Gastrocnemius medialis (tissue), 4 donors: ENCODE results near the gene DDR1. TPM values are rescaled to one million over a fixed set of nuclear protein-coding genes. Genes with fewer than 3 reads are reported as not detected.
A peak's percentile ranks its signal among the peaks of the same experiment; 100 is the strongest.
"Not testable (repeated sequence)": the region's sequence is repeated elsewhere in the genome, so short reads cannot be mapped to it uniquely, and the experiment has no call there.

Source experiments
- ATAC-seq, 2 donors: fragments of 150-250 bp; one replicate each; pipeline ENCODE4 v1.9.1; 2016
- DNase-seq, 2 donors: peaks; one replicate each; pipeline ENCODE4 v3.0.0-alpha.2; 2019
- H3K27ac ChIP-seq, 4 donors: fragments of 200-600 bp; sonication (generic); 1 replicate in 1 of 4; 2 replicates in 3 of 4; pipeline ENCODE4 v1.5.1; 2016 to 2018; ENCODE audit warnings: mild to moderate bottlenecking in 2 of 4, moderate library complexity in 1 of 4
- H3K27me3 ChIP-seq, 3 donors: fragments of 200-600 bp; sonication (generic) in 2 of 3; 1 replicate in 1 of 3; 2 replicates in 2 of 3; pipeline versions ENCODE4 v1.5.1 to v1.6.0; 2016 to 2019; ENCODE audit warnings: mild to moderate bottlenecking in 1 of 3, moderate library complexity in 1 of 3
- H3K36me3 ChIP-seq, 2 donors: fragments of 200-600 bp; sonication (generic) in 1 of 2; one replicate each; pipeline ENCODE4 v1.5.1; 2017 to 2018
- H3K4me1 ChIP-seq, 2 donors: fragments of 200-600 bp; sonication (generic) in 1 of 2; one replicate each; pipeline ENCODE4 v1.5.1; 2016 to 2017; ENCODE audit warnings: mild to moderate bottlenecking in 2 of 2
- H3K4me3 ChIP-seq, 4 donors: fragments of 200-600 bp; sonication (generic) in 3 of 4; 1 replicate in 1 of 4; 2 replicates in 3 of 4; pipeline ENCODE4 v1.5.1; 2016 to 2019; ENCODE audit warnings: mild to moderate bottlenecking in 2 of 4
- H3K9me3 ChIP-seq, 3 donors: fragments of 200-600 bp; sonication (generic) in 2 of 3; 1 replicate in 1 of 3; 2 replicates in 2 of 3; pipeline ENCODE4 v1.5.1; 2016 to 2019
- CTCF ChIP-seq, 5 experiments: fragments of 450-650 bp in 3 of 5; fragments of 200-600 bp in 2 of 5; sonication (generic) in 2 of 5; IDR thresholded peaks in 4 of 5; conservative IDR thresholded peaks in 1 of 5; 1 replicate in 4 of 5; 2 replicates in 1 of 5; pipeline ENCODE4 v1.5.1; 2016 to 2019; ENCODE audit warnings: antibody characterized with exemption in 5 of 5, mild to moderate bottlenecking in 3 of 5, moderate library complexity in 3 of 5
- POLR2A ChIP-seq, 2 donors: fragments of 450-650 bp; IDR thresholded peaks; one replicate each; pipeline ENCODE4 v1.6.1; 2017; ENCODE audit warnings: antibody characterized with exemption in 2 of 2, mild to moderate bottlenecking in 2 of 2, moderate library complexity in 2 of 2
- in situ Hi-C, 4 donors: fragments of 200-750 bp; cut with MboI; loops; one replicate each; pipeline versions ENCODE4 v1.15.0 to v1.8.0; 2017; ENCODE audit warnings: low sequenced_read_pairs in 4 of 4
- intact Hi-C: fragments of 100-400 bp; cut with DNase I; formaldehyde crosslinking; loops from one replicate; pipeline ENCODE4 v1.15.1; 2023; ENCODE audit warnings: low total_unique reads
- total RNA-seq, 4 donors: library from RNA; depleted of rRNA; stranded (reverse); fragments of >200 nt; gene quantifications; one replicate each; pipeline versions ENCODE4 v1.1.0 to v1.2.3, GENCODE V29; 2016

DDR1 gene
- total RNA-seq, 4 donors from 2014 or later = 20.0 to 62.2 (median 59.3) TPM

- no peaks in the 10 kb centered on the region for H3K9me3 ChIP-seq
- H3K4me3 ChIP-seq = no peak overlapping the region
- TF ChIP-seq CTCF (IDR thresholded peaks at IDR 0.05 in 4 of 5, conservative IDR thresholded peaks at IDR 0.05 in 1 of 5) (peak; percentile 55 to 72 (median 61)), POLR2A (IDR thresholded peaks at IDR 0.05) (no peak)
- no peaks in the 10 kb centered on the region for H3K27me3 ChIP-seq
- intact Hi-C loops (loop anchor here (1.0 to 10.0 kb wide), 5 partner anchors 126 to 279 kb away; partner anchors contain the start of genes FLOT1 and IER3), in situ Hi-C loops (loop anchor here (5.0 to 10.0 kb wide), 4 partner anchors 129 to 162 kb away; no protein-coding TSS in a partner anchor)
- peaks cover 17 to 23% of the 10 kb centered on the region in 2 donors for H3K4me1 ChIP-seq
- DNase-seq = peak in 1 of 2 donors; percentile 46
- H3K36me3 ChIP-seq = peaks cover 0 to 51% of the 10 kb centered on the region in 2 donors
- H3K27ac ChIP-seq = peak overlapping the region; percentile 88 to 96 (median 94)
- ATAC-seq = peak; percentile 59 to 67
These were observed 31.2 kb downstream of the DDR1 start for GRCh38 chr6:30915591-30915946.

- Histone ChIP-seq H3K27me3 (no peaks in the 10 kb centered on the region), H3K4me3 (no peak overlapping the region), H3K27ac (no peak overlapping the region), H3K36me3 (peaks cover 0 to 51% of the 10 kb centered on the region in 2 donors), H3K4me1 (peaks cover 17 to 23% of the 10 kb centered on the region in 2 donors), H3K9me3 (no peaks in the 10 kb centered on the region)
- no peak for ATAC-seq
- in situ Hi-C loops = loop anchor here (5.0 to 10.0 kb wide), 4 partner anchors 128 to 160 kb away; no protein-coding TSS in a partner anchor
- intact Hi-C loops = loop anchor here (10.0 kb wide), 2 partner anchors 172 to 278 kb away; partner anchors contain the start of genes FLOT1 and IER3
- no peak for DNase-seq
- no peak for TF ChIP-seq CTCF (IDR thresholded peaks at IDR 0.05 in 4 of 5, conservative IDR thresholded peaks at IDR 0.05 in 1 of 5)
- no peak for TF ChIP-seq POLR2A (IDR thresholded peaks at IDR 0.05)
These were observed 32.7 kb downstream of the DDR1 start for GRCh38 chr6:30917041-30917440.

GRCh38 chr6:30917487-30917886, 33.2 kb downstream of the DDR1 start:
- no peaks in the 10 kb centered on the region for H3K9me3 ChIP-seq
- H3K27ac ChIP-seq = no peak overlapping the region
- DNase-seq (no peak), ATAC-seq (no peak)
- H3K27me3 ChIP-seq = no peaks in the 10 kb centered on the region
- peaks cover 0 to 56% of the 10 kb centered on the region in 2 donors for H3K36me3 ChIP-seq
- H3K4me1 ChIP-seq = peaks cover 17 to 23% of the 10 kb centered on the region in 2 donors
- intact Hi-C loops = loop anchor here (10.0 kb wide), 2 partner anchors 173 to 277 kb away; partner anchors contain the start of genes FLOT1 and IER3
- H3K4me3 ChIP-seq = no peak overlapping the region
- no peak for TF ChIP-seq POLR2A (IDR thresholded peaks at IDR 0.05)
- TF ChIP-seq CTCF (IDR thresholded peaks at IDR 0.05 in 4 of 5, conservative IDR thresholded peaks at IDR 0.05 in 1 of 5) = no peak
- in situ Hi-C loops = loop anchor here (5.0 to 10.0 kb wide), 4 partner anchors 127 to 160 kb away; no protein-coding TSS in a partner anchor

GRCh38 chr6:30918670-30919069, 34.4 kb downstream of the DDR1 start:
- H3K36me3 ChIP-seq = peaks cover 0 to 67% of the 10 kb centered on the region in 2 donors

GRCh38 chr6:30922447-30922852, 38.1 kb downstream of the DDR1 start:
- H3K36me3 ChIP-seq = peaks cover 0 to 64% of the 10 kb centered on the region in 2 donors
- H3K4me3 ChIP-seq = no peak overlapping the region
- H3K27me3 ChIP-seq = no peaks in the 10 kb centered on the region
- ATAC-seq (no peak), DNase-seq (no peak)
- H3K4me1 ChIP-seq = peaks cover 7 to 15% of the 10 kb centered on the region in 2 donors
- no peaks in the 10 kb centered on the region for H3K9me3 ChIP-seq
- intact Hi-C loops = no loop called here
- TF ChIP-seq CTCF (IDR thresholded peaks at IDR 0.05 in 4 of 5, conservative IDR thresholded peaks at IDR 0.05 in 1 of 5) (no peak), POLR2A (IDR thresholded peaks at IDR 0.05) (no peak)
- in situ Hi-C loops = no loop called here
- H3K27ac ChIP-seq = no peak overlapping the region

More at GRCh38 chr6:30918670-30919069, 34.4 kb downstream of the DDR1 start:
- in situ Hi-C loops (loop anchor here (5.0 to 10.0 kb wide), 4 partner anchors 126 to 159 kb away; no protein-coding TSS in a partner anchor), intact Hi-C loops (loop anchor here (10.0 kb wide), 2 partner anchors 174 to 276 kb away; partner anchors contain the start of genes FLOT1 and IER3)
- Histone ChIP-seq H3K27me3 (no peaks in the 10 kb centered on the region), H3K4me3 (no peak overlapping the region), H3K27ac (no peak overlapping the region), H3K9me3 (no peaks in the 10 kb centered on the region), H3K4me1 (peaks cover 15 to 17% of the 10 kb centered on the region in 2 donors)
- TF ChIP-seq POLR2A (IDR thresholded peaks at IDR 0.05) = no peak
- ATAC-seq = no peak
- DNase-seq = no peak

- H3K9me3 ChIP-seq, in situ Hi-C loops, H3K27me3 ChIP-seq, ATAC-seq, intact Hi-C loops, DNase-seq, H3K4me3 ChIP-seq, H3K27ac ChIP-seq: not testable (repeated sequence)
- peaks cover 0 to 48% of the 10 kb centered on the region in 2 donors for H3K36me3 ChIP-seq
- peaks cover 8 to 20% of the 10 kb centered on the region in 2 donors for H3K4me1 ChIP-seq
These were observed 39.8 kb downstream of the DDR1 start for GRCh38 chr6:30924040-30924627.
